Tibial nerve (tissue), 4 donors: ENCODE measurements around the gene CNTN5. TPM values are rescaled to one million over a fixed set of nuclear protein-coding genes. Genes with fewer than 3 reads are reported as not detected.

ENCODE experiments used
- DNase-seq, 2 donors: peaks; one replicate each; pipeline ENCODE4 v3.0.0-alpha.2; 2019; ENCODE audit warnings: low spot score in 2 of 2
- H3K27ac ChIP-seq, 4 donors: fragments of 200-600 bp; sonication (generic) in 3 of 4; one replicate each; pipeline ENCODE4 v1.5.1; 2017 to 2019; ENCODE audit warnings: mild to moderate bottlenecking in 1 of 4
- H3K27me3 ChIP-seq, 2 donors: fragments of 200-600 bp; sonication (generic) in 1 of 2; one replicate each; pipeline versions ENCODE4 v1.5.1 to v1.6.0; 2017 to 2019
- H3K36me3 ChIP-seq, 3 donors: fragments of 200-600 bp; sonication (generic); one replicate each; pipeline ENCODE4 v1.5.1; 2018 to 2019
- H3K4me1 ChIP-seq, 4 donors: fragments of 200-600 bp; sonication (generic) in 3 of 4; one replicate each; pipeline ENCODE4 v1.5.1; 2017 to 2019
- H3K4me3 ChIP-seq, 4 donors: fragments of 200-600 bp; sonication (generic) in 3 of 4; one replicate each; pipeline ENCODE4 v1.5.1; 2017 to 2019; ENCODE audit warnings: mild to moderate bottlenecking in 1 of 4, moderate library complexity in 1 of 4
- H3K9me3 ChIP-seq, 4 donors: fragments of 200-600 bp; sonication (generic) in 3 of 4; one replicate each; pipeline ENCODE4 v1.5.1; 2017 to 2019
- CTCF ChIP-seq, 5 experiments: fragments of 200-600 bp in 3 of 5; fragments of 450-650 bp in 2 of 5; sonication (generic) in 3 of 5; IDR thresholded peaks; one replicate each; pipeline ENCODE4 v1.5.1; 2016 to 2019; ENCODE audit warnings: antibody characterized with exemption in 5 of 5, mild to moderate bottlenecking in 3 of 5, moderate library complexity in 2 of 5
- EP300 ChIP-seq, 2 donors: sonication (generic); formaldehyde crosslinking; IDR thresholded peaks; one replicate each; pipeline ENCODE4 v1.6.1; 2017; ENCODE audit warnings: antibody characterized with exemption in 2 of 2, mild to moderate bottlenecking in 1 of 2
- POLR2A ChIP-seq, 2 donors: fragments of 450-650 bp; IDR thresholded peaks; one replicate each; pipeline ENCODE4 v1.6.1; 2017; ENCODE audit warnings: antibody characterized with exemption in 2 of 2, mild to moderate bottlenecking in 2 of 2, moderate library complexity in 2 of 2
- WGBS, 2 donors: methylation state at CpG; one replicate each; pipeline ENCODE4 v1.1.5; 2018; 5-methylcytosine and 5-hydroxymethylcytosine counted together
- total RNA-seq, 4 donors: library from RNA; depleted of rRNA; stranded (reverse); fragments of >200 nt; gene quantifications; one replicate each; pipeline ENCODE4 v1.1.0, GENCODE V29; 2016

The CNTN5 gene
- total RNA-seq, 4 donors from 2014 or later: under 0.01 to 0.22 TPM; not detected in 2

GRCh38 chr11:99901175-99901574 is 880.4 kb downstream of the CNTN5 start:
- WGBS, 2 donors: 60 to 88% methylated on average over 3 of the region's 3 CpGs

GRCh38 chr11:99911116-99911515 is 890.4 kb downstream of the CNTN5 start:
- H3K27ac ChIP-seq: no peak overlapping the region
- H3K9me3 ChIP-seq: no peaks in the 10 kb centered on the region
- TF ChIP-seq POLR2A (IDR thresholded peaks at IDR 0.05) (no peak), EP300 (IDR thresholded peaks at IDR 0.05) (no peak), CTCF (IDR thresholded peaks at IDR 0.05) (no peak)
- WGBS, 2 donors: 41 to 49% methylated on average over 3 of the region's 3 CpGs
- no peaks in the 10 kb centered on the region for H3K27me3 ChIP-seq
- no peak for DNase-seq
- H3K4me1 ChIP-seq: no peaks in the 10 kb centered on the region
- no peaks in the 10 kb centered on the region for H3K36me3 ChIP-seq
- H3K4me3 ChIP-seq: no peak overlapping the region

More at GRCh38 chr11:99901175-99901574, 880.4 kb downstream of the CNTN5 start:
- H3K9me3 ChIP-seq: peaks cover 0 to 26% (median 0%) of the 10 kb centered on the region in 4 donors
- no peak for DNase-seq
- no peaks in the 10 kb centered on the region for H3K36me3 ChIP-seq
- no peaks in the 10 kb centered on the region for H3K27me3 ChIP-seq
- TF ChIP-seq POLR2A (IDR thresholded peaks at IDR 0.05) (no peak), EP300 (IDR thresholded peaks at IDR 0.05) (no peak), CTCF (IDR thresholded peaks at IDR 0.05) (no peak)
- no peak overlapping the region for H3K27ac ChIP-seq
- H3K4me1 ChIP-seq: no peaks in the 10 kb centered on the region
- no peak overlapping the region for H3K4me3 ChIP-seq

GRCh38 chr11:99916078-99916477 is 895.3 kb downstream of the CNTN5 start:
- no peaks in the 10 kb centered on the region for H3K27me3 ChIP-seq
- no peak for TF ChIP-seq EP300 (IDR thresholded peaks at IDR 0.05)
- no peak for TF ChIP-seq POLR2A (IDR thresholded peaks at IDR 0.05)
- TF ChIP-seq CTCF (IDR thresholded peaks at IDR 0.05): no peak
- WGBS, 2 donors: 82 to 89% methylated on average over 4 of the region's 4 CpGs
- no peaks in the 10 kb centered on the region for H3K4me1 ChIP-seq
- no peak overlapping the region for H3K27ac ChIP-seq
- peaks cover 0 to 14% (median 0%) of the 10 kb centered on the region in 4 donors for H3K9me3 ChIP-seq
- no peaks in the 10 kb centered on the region for H3K36me3 ChIP-seq
- DNase-seq: no peak
- no peak overlapping the region for H3K4me3 ChIP-seq

- Histone ChIP-seq H3K4me3 (no peak overlapping the region), H3K9me3 (peaks cover 0 to 14% (median 0%) of the 10 kb centered on the region in 4 donors), H3K4me1 (no peaks in the 10 kb centered on the region), H3K27ac (no peak overlapping the region), H3K36me3 (no peaks in the 10 kb centered on the region), H3K27me3 (no peaks in the 10 kb centered on the region)
- 77 to 87% methylated on average over 3 of the region's 3 CpGs for WGBS, 2 donors
- no peak for DNase-seq
- no peak for TF ChIP-seq EP300 (IDR thresholded peaks at IDR 0.05)
- no peak for TF ChIP-seq POLR2A (IDR thresholded peaks at IDR 0.05)
- no peak for TF ChIP-seq CTCF (IDR thresholded peaks at IDR 0.05)
Observed at GRCh38 chr11:99918761-99919160, 898.0 kb downstream of the CNTN5 start.

GRCh38 chr11:99920956-99921355 is 900.2 kb downstream of the CNTN5 start:
- Histone ChIP-seq H3K9me3 (peaks cover 0 to 19% (median 0%) of the 10 kb centered on the region in 4 donors), H3K4me3 (no peak overlapping the region), H3K27me3 (no peaks in the 10 kb centered on the region), H3K4me1 (no peaks in the 10 kb centered on the region), H3K27ac (no peak overlapping the region), H3K36me3 (no peaks in the 10 kb centered on the region)
- TF ChIP-seq POLR2A (IDR thresholded peaks at IDR 0.05) (no peak), CTCF (IDR thresholded peaks at IDR 0.05) (no peak), EP300 (IDR thresholded peaks at IDR 0.05) (no peak)
- 85 to 89% methylated on average over 3 of the region's 3 CpGs for WGBS, 2 donors
- no peak for DNase-seq
